HEK293 (cell line): ENCODE data around the gene IKZF2.

Source experiments
- CTCF ChIA-PET: fragments of 350-600 bp; formaldehyde crosslinking; extraction: SDS; loops from one replicate; lab custom pipeline; 2021; ENCODE audit warnings: antibody characterized with exemption; lab: Yijun Ruan, JAX
- POLR2A ChIA-PET: fragments of 300-600 bp; formaldehyde crosslinking; extraction: SDS; loops from one replicate; lab custom pipeline; 2020; ENCODE audit warnings: antibody characterized with exemption, inconsistent platforms; lab: Yijun Ruan, JAX
- H3K27ac ChIP-seq: fragments of 200-500 bp; sonication (Bioruptor generic); 2 replicates; pipeline ENCODE4 v1.5.1; 2014; ENCODE audit warnings: low read depth, low read length, control low read depth, inconsistent platforms; ENCODE audit errors: extremely low read depth
- H3K36me3 ChIP-seq, 2 experiments: fragments of 200-500 bp in 1 of 2; sonication (Bioruptor generic) in 1 of 2; 1 replicate in 1 of 2; 2 replicates in 1 of 2; pipeline ENCODE4 v1.5.1; 2014 to 2017; ENCODE audit warnings: inconsistent platforms in 2 of 2, low read length in 2 of 2; ENCODE audit not compliant: control insufficient read depth in 2 of 2, insufficient read depth in 1 of 2
- H3K4me1 ChIP-seq: fragments of 200-500 bp; sonication (Bioruptor generic); 2 replicates; pipeline ENCODE4 v1.5.1; 2014; ENCODE audit warnings: mild to moderate bottlenecking, low read length, inconsistent platforms; ENCODE audit not compliant: control insufficient read depth, insufficient read depth
- H3K4me3 ChIP-seq: 2 replicates; pipeline ENCODE4 v1.5.1; 2011; ENCODE audit warnings: low read depth, mild to moderate bottlenecking, control low read depth, low read length, moderate library complexity
- H3K9me3 ChIP-seq: fragments of 200-500 bp; sonication (Bioruptor generic); 2 replicates; pipeline ENCODE4 v1.5.1; 2014; ENCODE audit warnings: low read depth, low read length, inconsistent platforms; ENCODE audit not compliant: control insufficient read depth, insufficient read depth
- GFI1B ChIP-seq: fragments of 450-650 bp; formaldehyde crosslinking; IDR thresholded peaks from 2 replicates; pipeline ENCODE4 v1.5.1; 2016; ENCODE audit warnings: missing biosample characterization, missing genetic modification characterization
- GLIS2 ChIP-seq: fragments of 450-650 bp; formaldehyde crosslinking; IDR thresholded peaks from 2 replicates; pipeline ENCODE4 v1.5.1; 2016; ENCODE audit warnings: missing biosample characterization, missing genetic modification characterization
- KLF9 ChIP-seq: fragments of 450-650 bp; formaldehyde crosslinking; IDR thresholded peaks from 2 replicates; pipeline ENCODE4 v1.5.1; 2016; ENCODE audit warnings: missing biosample characterization, missing genetic modification characterization, low read depth
- ZEB2 ChIP-seq: fragments of 450-650 bp; formaldehyde crosslinking; IDR thresholded peaks from 2 replicates; pipeline ENCODE4 v1.5.1; 2016; ENCODE audit warnings: missing biosample characterization, missing genetic modification characterization
- ZIC2 ChIP-seq: fragments of 450-650 bp; formaldehyde crosslinking; IDR thresholded peaks from 2 replicates; pipeline ENCODE4 v1.5.1; 2016; ENCODE audit warnings: missing biosample characterization, missing genetic modification characterization
- ZNF16 ChIP-seq: fragments of 450-650 bp; formaldehyde crosslinking; IDR thresholded peaks from 2 replicates; pipeline ENCODE4 v1.5.1; 2016; ENCODE audit warnings: low read depth, missing biosample characterization, missing genetic modification characterization
- ZNF18 ChIP-seq: fragments of 450-650 bp; formaldehyde crosslinking; IDR thresholded peaks from 2 replicates; pipeline ENCODE4 v1.5.1; 2016; ENCODE audit warnings: missing biosample characterization, missing genetic modification characterization
- ZNF211 ChIP-seq: fragments of 450-650 bp; formaldehyde crosslinking; IDR thresholded peaks from 2 replicates; pipeline ENCODE4 v1.5.1; 2016; ENCODE audit warnings: low read depth, missing biosample characterization, missing genetic modification characterization
- ZNF26 ChIP-seq: fragments of 450-650 bp; formaldehyde crosslinking; IDR thresholded peaks from 2 replicates; pipeline ENCODE4 v1.5.1; 2016; ENCODE audit warnings: missing biosample characterization, missing genetic modification characterization
- ZNF280C ChIP-seq: fragments of 450-650 bp; formaldehyde crosslinking; IDR thresholded peaks from 2 replicates; pipeline ENCODE4 v1.5.1; 2016; ENCODE audit warnings: missing biosample characterization, missing genetic modification characterization
- ZNF341 ChIP-seq: fragments of 450-650 bp; formaldehyde crosslinking; IDR thresholded peaks from 2 replicates; pipeline ENCODE4; 2016; ENCODE audit warnings: low read depth, missing biosample characterization, missing genetic modification characterization
- ZNF394 ChIP-seq: fragments of 450-650 bp; formaldehyde crosslinking; IDR thresholded peaks from 2 replicates; pipeline ENCODE4 v1.5.1; 2016; ENCODE audit warnings: missing biosample characterization, missing genetic modification characterization, mild to moderate bottlenecking, moderate library complexity, borderline replicate concordance
- ZNF473 ChIP-seq: fragments of 450-650 bp; formaldehyde crosslinking; IDR thresholded peaks from 2 replicates; pipeline ENCODE4 v1.5.1; 2017; ENCODE audit warnings: missing biosample characterization, missing genetic modification characterization
- ZNF544 ChIP-seq: fragments of 450-650 bp; formaldehyde crosslinking; IDR thresholded peaks from 2 replicates; pipeline ENCODE4 v1.5.0; 2017; ENCODE audit warnings: missing biosample characterization, missing genetic modification characterization
- ZNF561 ChIP-seq: fragments of 450-650 bp; IDR thresholded peaks from 2 replicates; pipeline ENCODE4 v1.5.1; 2018; ENCODE audit warnings: missing biosample characterization, missing genetic modification characterization, borderline replicate concordance
- ZNF580 ChIP-seq: fragments of 450-650 bp; formaldehyde crosslinking; IDR thresholded peaks from 2 replicates; pipeline ENCODE4 v1.5.1; 2016; ENCODE audit warnings: missing biosample characterization, missing genetic modification characterization
- ZNF596 ChIP-seq: fragments of 450-650 bp; IDR thresholded peaks from 2 replicates; pipeline ENCODE4 v1.5.0; 2018; ENCODE audit warnings: missing biosample characterization, mild to moderate bottlenecking, missing genetic modification characterization, moderate library complexity
- ZNF670 ChIP-seq: fragments of 450-650 bp; formaldehyde crosslinking; IDR thresholded peaks from 2 replicates; pipeline ENCODE4 v1.5.1; 2016; ENCODE audit warnings: missing biosample characterization, missing genetic modification characterization, low read depth
- ZSCAN23 ChIP-seq: fragments of 450-650 bp; formaldehyde crosslinking; IDR thresholded peaks from 2 replicates; pipeline ENCODE4 v1.5.1; 2016; ENCODE audit warnings: missing biosample characterization, missing genetic modification characterization

The IKZF2 gene

GRCh38 chr2:213069531-213069930, 81.9 kb downstream of the IKZF2 start:
- Histone ChIP-seq H3K9me3 (no peaks in the 10 kb centered on the region), H3K4me3 (no peak overlapping the region), H3K4me1 (no peaks in the 10 kb centered on the region), H3K27ac (no peak overlapping the region), H3K36me3 (no peaks in the 10 kb centered on the region)
- ChIA-PET CTCF (no interaction called here), POLR2A (no interaction called here)
- TF ChIP-seq ZNF26 (tag by site-specific recombination) (no peak), ZEB2 (tag by site-specific recombination) (no peak), ZNF596 (tag by site-specific recombination) (no peak), ZNF16 (no peak), ZIC2 (tag by site-specific recombination) (no peak), ZNF561 (tag by site-specific recombination) (no peak), ZNF341 (tag by site-specific recombination) (no peak), GLIS2 (tag by site-specific recombination) (no peak), KLF9 (no peak), ZNF670 (no peak), ZNF473 (no peak), ZSCAN23 (tag by site-specific recombination) (no peak), ZNF544 (tag by site-specific recombination) (no peak), ZNF280C (no peak), ZNF580 (tag by site-specific recombination) (no peak), ZNF18 (tag by site-specific recombination) (no peak), ZNF211 (tag by site-specific recombination) (no peak)

- no peaks in the 10 kb centered on the region for H3K4me1 ChIP-seq
- POLR2A ChIA-PET = no interaction called here
Measured at GRCh38 chr2:213068676-213069359, 82.6 kb downstream of the IKZF2 start.

More at GRCh38 chr2:213068676-213069359, 82.6 kb downstream of the IKZF2 start:
- Histone ChIP-seq H3K9me3 (no peaks in the 10 kb centered on the region), H3K27ac (no peak overlapping the region), H3K36me3 (no peaks in the 10 kb centered on the region), H3K4me3 (no peak overlapping the region)
- no peak for TF ChIP-seq ZNF394 (tag by site-specific recombination)
- TF ChIP-seq ZEB2 (tag by site-specific recombination) = no peak
- no peak for TF ChIP-seq GFI1B (tag by site-specific recombination)
- CTCF ChIA-PET = no interaction called here
